Stimulated activated CD4-positive, alpha-beta T cell treated with anti-CD3 and anti-CD28 coated beads, TNF-alpha, amount 100 ng/mL, for 24 hours (primary cell): ENCODE data around the gene AKR1C4.

ENCODE experiments used
- DNase-seq, 3 experiments: peaks; one replicate each; pipeline ENCODE4 v3.0.0-alpha.2; 2020; ENCODE audit warnings: low read depth in 3 of 3

Gene AKR1C4

DNA sequence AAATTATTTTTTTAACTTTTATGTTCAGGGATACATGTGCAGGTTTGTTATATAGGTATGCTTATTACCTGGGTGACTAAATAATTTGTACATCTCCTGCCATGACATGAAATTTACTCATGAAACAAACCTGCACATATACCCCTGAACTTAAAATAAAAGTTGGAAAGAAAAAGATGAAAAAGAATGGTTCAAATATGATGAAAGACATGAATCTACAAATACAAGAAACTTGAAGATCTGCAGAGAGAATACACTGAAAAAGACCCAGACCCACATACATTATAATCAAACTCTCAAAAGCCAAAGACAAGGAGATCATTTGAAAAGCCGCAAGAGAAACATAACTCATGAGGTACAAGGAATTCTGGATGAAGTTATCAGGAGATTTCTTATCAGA lies 70.2 kb downstream of the AKR1C4 start:
- no peak for DNase-seq

GRCh38 chr10:5268234-5268633 lies 71.6 kb downstream of the AKR1C4 start:
- no peak for DNase-seq
